ENCODE data around the gene PLCB4.

DNA sequence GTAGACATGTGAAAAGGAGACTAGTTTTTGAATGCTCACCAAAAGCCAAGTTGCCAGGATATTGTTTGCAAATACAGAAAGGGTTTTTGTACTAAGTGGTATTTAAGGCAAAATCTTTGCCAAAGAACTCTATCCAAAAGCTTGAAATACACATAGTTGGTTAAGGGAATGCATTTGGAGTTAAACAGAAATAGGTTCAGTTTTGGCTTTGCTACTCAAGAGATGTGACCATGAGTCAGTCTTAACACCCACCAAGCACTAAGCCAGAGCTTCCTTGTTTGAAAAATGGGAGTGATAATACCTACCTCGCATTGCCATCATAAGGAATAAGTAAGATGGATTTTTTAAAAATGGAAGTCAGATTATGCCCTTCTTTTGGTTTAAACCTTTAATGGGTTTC is 253.8 kb downstream of the PLCB4 start:
- TF ChIP-seq EZH2 (IDR thresholded peaks at IDR 0.05) (no peak), EZH2phosphoT487 (IDR thresholded peaks at IDR 0.05) (no peak)
- TF ChIP-seq, protein P1, sequence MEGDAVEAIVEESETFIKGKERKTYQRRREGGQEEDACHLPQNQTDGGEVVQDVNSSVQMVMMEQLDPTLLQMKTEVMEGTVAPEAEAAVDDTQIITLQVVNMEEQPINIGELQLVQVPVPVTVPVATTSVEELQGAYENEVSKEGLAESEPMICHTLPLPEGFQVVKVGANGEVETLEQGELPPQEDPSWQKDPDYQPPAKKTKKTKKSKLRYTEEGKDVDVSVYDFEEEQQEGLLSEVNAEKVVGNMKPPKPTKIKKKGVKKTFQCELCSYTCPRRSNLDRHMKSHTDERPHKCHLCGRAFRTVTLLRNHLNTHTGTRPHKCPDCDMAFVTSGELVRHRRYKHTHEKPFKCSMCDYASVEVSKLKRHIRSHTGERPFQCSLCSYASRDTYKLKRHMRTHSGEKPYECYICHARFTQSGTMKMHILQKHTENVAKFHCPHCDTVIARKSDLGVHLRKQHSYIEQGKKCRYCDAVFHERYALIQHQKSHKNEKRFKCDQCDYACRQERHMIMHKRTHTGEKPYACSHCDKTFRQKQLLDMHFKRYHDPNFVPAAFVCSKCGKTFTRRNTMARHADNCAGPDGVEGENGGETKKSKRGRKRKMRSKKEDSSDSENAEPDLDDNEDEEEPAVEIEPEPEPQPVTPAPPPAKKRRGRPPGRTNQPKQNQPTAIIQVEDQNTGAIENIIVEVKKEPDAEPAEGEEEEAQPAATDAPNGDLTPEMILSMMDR (IDR thresholded peaks at IDR 0.05) = no peak
